GM18499 (cell line): ENCODE data around the gene ID3.
"Not testable (repeated sequence)": the region's sequence is repeated elsewhere in the genome, so short reads cannot be mapped to it uniquely, and the experiment has no call there.

Source experiments
- ATAC-seq: cut with Tn5 transposase; IDR thresholded peaks from one replicate; pipeline ENCODE4 v1.9.1; 2021; ENCODE audit warnings: moderate number of reproducible peaks; ENCODE audit not compliant: insufficient read depth, unreplicated experiment

The ID3 gene

DNA sequence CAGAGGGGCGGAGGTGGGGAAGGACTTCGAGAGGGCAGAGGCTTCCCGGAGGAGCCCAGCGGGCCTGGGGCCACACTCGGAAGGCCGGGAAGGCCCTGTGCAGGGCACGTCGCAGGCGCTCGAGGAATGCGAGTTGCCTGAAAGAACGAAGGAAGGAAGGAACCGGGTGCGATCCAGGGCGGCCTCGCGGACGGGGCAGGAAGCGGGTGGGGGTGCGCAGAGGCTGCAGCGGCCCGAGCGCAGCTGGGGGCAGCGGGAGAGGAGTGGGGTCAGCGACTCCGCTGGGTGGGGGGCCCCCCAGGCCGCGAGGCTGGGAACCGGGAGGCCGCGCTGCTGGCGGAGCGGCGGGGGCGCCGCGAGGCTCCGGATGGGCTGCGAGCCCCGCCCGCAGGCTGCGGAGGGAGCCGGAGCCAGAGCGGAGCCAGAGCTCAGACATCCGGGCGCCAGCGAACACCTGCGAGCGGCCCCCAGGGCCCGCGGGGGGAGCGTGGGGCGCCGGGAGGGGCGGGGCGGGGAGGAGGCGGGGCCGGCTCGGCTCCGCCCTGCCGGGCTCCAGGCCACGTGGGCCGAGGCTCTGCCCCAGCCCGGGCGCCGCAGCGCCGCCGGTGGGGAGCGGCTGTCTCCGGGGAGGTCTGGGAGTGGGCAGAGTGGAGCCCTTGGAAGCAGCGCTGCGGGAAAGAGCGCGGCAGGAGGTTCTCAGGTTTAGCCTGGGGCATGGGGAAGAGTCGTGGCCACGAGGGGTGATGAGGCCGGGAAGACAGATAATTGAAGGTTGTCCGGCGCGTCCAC lies 4.6 kb downstream of the ID3 start:
- peak; percentile 24 for ATAC-seq

DNA sequence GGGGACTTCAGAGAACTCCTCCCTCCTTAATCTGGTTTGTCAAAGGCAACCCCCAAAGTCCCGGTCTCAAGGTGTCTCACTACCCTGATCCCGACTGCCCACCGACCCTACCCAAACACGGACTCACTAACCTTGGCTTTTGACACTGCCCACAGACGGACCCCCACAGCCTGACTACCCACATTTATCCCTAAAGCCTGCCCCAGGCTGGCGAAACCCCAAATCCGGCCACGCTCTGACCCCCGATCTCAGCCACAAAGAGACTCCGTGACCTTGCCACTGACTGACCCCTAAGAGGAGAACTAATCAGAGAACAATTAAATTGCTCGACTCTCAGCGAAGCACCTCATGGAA lies 5.2 kb downstream of the ID3 start:
- no peak for ATAC-seq

DNA sequence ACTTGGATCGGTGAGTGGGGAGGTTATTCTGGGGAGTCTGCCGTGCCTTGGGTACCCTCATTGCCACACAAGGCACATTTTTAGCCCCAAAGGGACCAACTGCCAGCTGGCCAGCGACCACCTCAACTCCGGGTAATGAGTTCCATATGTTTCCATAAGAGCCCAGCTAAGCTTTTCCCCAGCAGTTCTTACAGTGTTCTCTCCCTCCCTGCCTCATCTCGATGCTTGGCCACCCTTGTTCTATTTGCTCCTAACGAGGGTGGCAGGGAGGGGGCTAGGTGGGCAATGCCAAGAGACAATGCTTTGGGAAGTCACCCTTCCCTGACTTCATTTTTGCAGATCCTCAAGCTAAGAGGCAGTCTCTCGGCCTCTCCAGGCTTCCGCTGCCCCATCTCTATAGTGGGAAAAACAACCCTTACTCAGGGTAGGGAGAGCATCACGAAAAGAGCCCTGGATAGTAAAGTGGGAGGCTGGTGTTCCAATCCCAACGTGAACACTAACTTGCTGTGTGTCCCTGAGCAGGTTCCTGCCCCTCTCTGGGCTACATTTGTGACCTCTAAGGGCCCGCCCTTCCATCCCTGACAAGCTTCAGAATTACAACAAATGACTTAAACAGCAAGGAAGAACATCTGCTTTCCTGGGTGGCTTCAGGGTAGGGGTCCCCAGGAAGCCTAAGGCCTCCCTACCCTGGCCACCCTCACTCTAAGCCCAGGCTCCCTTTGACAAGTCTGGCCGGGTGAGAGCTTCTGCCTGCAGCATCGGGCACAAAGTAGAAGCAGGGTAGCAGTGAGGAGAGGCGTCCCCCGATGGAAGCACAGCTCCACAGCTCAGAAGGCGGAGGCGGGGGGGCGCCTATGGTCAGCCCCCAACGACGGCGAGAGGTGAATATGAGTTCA lies 5.8 kb downstream of the ID3 start:
- ATAC-seq, result no peak

DNA sequence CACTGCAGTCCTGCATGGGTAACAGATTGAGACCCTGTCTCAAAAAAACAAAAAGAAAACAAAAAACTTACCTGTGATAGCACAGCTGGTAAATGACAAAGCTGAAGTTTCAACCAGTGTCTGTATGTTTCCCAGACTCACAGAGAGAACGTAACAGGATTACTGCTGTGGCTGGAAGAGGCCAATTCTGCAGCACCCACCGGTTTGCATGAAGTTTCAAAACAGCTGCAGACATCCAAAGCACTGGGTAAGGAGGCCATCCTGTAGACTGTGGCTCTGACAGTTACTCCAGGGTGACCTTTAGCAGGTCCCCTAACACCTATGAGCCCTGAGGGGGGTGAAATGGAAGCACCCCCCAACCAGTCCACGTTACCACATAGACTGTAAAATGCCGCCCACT lies 7.5 kb downstream of the ID3 start:
- no peak for ATAC-seq

DNA sequence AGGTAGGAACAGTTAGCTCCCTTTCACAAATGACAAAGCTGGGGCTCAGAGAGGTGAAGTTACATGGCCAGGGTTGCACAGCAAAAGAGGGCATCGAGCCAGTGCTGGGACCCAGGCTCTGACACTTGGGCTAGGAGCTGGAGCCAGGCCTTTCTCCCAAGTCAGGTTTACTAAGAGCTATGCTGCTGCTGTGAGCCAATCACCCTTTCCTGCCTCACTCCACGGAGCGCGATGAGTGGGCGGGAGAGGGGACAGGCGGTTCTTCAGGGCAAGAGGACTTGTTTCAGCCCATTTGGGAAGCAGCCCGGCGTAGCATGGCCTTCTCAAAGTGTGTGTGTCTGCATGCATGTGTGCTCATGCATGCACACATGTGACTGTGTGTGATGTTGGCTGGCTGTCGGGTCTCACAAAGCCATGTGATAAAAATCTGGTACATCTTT lies 10.6 kb downstream of the ID3 start:
- ATAC-seq, result no peak

DNA sequence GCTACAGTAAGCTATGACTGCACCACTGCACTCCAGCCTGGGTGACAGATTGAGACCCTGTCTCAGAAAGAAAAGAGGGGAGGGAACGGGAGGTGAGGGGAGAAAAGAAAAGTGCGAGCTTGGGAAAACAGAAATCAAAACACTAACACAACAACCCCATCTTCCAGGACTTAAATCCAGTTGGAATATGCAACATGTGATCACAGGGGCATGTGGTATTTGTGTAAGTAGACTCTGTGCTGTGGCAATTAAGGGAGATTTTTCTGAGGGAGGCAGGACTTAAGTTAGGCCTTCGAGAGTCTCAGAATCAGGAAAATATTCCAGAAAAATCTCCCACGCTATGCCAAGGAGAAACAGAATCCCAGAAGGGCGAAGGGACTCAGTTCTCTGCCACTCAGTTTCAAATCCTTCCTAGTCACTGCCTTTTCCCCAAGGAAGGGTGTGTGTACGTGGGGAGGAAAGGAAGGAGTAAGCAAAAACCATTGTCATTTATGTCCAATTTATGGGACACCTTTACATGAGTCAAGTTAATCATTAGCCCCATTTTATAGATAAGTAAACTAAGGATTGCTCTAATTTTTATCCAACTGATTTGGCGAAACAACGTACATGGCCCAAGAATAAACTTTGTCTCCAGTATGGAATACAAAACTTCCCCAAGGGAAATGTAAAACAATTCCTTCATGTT lies 12.3 kb downstream of the ID3 start:
- no peak for ATAC-seq

DNA sequence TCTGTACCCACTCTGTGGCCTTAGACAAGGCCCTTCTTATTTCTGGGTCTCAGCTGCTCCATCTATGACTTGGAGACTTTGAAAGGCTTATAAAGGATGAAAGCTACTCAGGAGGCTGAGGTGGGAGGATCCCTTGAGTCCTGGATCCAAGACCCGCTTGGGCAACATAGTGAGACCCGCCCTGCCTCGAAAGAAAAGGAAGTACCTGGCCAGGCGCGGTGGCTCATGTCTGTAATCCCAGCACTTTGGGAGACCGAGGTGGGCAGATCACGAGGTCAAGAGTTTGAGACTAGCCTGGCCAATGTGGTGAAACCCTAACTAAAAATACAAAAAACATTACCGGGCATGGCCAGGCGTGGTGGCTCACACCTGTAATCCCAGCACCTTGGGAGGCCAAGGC lies 13.4 kb downstream of the ID3 start:
- ATAC-seq, result no peak

DNA sequence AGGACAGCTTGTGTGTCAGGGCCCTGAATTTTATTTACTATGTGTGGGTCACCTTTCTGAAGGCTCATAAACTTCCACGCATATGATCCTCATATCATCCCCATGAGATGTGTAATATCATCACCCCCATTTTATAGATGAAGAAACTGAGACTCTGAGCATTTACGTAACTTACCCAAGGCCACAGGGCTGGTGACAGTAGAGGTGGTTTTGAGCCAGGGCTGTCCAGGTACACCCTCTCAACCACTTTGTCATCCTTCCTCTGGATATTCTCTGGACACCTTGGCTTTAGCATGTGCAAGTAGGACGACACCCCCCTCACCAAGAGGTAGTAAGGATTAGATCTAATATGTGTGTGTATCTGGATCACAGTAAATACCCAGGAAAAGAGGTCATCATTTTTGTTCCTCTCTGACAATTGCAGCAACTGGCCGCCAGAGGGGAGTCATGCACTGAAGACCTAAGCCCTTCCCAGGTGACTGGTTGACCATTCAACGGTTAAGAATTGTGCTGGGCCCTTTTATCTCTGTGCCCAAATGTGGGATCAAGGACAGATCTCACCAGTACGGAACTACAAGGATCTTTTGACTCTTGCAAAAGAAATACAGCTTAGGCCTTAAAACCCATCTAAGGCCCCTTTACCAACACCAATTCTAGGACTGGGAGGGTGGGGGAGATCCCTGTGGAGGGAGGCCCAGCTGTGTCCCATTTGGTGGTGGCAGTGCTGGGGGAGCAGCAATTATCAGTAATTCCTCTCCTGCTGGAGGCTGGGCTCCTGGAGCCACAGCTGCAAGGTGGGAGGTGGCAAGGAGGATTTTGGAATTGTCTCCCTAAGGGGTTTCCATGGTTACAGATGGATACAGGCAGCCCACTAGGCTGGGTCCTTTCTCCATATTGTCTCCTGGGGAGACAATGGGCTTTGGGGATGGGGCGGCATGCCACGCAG lies 14.6 kb downstream of the ID3 start:
- ATAC-seq, result no peak

DNA sequence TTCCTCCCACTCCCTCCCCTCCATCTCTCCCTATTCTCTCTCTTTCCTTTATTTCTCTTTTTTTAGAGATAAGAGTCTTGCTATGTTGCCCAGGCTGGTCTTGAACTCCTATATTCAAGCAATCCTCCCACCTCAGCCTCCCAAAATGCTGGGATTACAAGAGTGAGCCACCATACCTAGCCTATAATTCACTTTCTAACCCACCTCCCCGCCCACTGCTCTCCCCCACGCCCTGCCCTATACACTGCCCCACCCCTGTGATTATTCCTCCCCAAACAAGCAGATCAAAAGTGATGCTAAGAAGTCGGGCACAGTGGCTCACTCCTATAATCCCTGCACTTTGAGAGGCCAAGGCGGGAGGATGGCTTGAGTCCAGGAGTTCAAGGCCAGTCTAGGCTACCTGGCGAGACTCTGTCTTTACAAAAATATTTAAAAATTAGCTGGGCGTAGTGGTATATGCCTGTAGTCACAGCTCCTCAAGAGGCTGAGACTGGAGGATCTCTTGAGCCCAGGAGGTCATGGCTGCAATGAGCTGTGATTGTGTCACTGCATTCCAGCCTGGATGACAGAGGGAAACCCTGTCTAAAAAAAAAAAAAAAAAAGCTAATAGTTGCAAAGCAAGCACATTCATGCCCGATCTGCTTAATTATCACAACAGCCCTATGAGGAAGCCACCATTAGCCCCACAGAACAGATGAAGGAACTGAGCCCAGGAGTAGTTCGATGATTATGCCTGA lies 15.4 kb downstream of the ID3 start:
- ATAC-seq, result no peak

DNA sequence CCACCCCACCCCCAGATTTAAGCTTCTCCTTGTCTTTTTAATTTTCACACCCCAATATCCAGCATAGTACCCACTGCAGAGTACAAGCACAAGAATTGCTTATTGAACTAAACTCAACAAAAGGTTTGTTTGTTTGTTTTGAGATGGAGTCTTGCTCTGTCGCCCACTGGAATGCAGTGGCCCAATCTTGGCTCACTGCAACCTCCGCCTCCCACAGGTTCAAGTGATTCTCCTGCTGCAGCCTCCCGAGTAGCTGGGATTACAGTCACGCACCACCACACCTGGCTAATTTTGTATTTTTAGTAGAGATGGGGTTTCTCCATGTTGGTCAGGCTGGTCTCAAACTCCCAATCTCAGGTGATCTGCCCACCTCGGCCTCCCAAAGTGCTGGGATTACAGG lies 16.4 kb downstream of the ID3 start:
- ATAC-seq, result not testable (repeated sequence)

DNA sequence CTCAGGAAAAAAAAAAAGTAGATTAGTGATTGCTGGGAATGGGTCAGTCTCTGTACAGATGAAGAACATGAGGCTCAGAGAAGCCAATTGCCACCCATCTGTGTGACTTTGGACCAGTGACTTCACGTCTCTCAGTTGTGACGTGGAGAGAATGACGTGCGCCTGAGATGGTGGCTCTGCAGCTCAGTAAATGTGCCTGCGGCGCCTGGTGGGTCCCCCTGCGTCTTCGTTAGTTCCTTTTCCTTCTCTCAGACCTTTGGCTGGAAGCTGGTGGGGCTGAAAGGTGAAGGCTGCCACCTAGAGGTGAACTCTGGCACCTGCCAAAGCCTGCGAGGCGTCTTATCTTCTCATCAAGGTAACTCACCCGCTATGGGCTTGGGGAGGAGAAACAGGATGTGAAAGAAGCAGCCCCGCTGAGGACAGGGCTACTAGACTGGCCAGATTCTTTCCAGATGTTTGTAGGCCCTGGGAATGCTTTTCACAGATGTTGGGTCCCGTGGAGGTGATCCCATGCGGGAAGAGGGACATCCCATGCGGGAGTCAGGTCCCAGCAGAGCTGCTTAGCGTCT lies 19.5 kb downstream of the ID3 start:
- no peak for ATAC-seq

DNA sequence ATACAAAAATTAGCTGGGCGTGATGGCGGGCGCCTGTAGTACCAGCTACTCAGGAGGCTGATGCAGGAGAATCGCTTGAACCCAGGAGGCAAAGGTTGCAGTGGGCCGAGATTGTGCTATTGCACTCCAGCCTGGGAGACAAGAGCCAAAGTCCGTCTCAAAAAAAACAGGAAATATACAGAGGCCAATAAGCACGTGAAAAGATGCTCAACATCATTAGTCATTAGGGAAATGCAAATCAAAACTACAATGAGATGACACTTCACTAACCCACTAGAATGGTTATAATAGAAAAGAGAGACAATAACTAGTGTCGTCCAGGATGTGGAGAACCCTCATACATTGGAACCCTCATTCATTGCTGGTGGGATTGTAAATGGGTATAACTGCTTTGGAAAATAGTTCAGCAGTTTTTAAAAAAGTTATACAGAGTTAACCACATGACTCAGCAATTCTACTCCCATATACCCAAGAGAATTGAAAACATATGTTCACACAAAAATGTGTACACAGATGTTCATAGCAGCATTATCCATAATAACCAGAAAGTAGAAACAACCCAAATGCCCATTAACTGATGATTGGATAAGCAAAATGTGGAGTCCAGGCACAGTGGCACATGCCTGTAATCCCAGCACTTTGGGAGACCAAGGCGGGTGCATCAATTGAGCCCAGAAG lies 21.9 kb downstream of the ID3 start:
- ATAC-seq, result no peak

DNA sequence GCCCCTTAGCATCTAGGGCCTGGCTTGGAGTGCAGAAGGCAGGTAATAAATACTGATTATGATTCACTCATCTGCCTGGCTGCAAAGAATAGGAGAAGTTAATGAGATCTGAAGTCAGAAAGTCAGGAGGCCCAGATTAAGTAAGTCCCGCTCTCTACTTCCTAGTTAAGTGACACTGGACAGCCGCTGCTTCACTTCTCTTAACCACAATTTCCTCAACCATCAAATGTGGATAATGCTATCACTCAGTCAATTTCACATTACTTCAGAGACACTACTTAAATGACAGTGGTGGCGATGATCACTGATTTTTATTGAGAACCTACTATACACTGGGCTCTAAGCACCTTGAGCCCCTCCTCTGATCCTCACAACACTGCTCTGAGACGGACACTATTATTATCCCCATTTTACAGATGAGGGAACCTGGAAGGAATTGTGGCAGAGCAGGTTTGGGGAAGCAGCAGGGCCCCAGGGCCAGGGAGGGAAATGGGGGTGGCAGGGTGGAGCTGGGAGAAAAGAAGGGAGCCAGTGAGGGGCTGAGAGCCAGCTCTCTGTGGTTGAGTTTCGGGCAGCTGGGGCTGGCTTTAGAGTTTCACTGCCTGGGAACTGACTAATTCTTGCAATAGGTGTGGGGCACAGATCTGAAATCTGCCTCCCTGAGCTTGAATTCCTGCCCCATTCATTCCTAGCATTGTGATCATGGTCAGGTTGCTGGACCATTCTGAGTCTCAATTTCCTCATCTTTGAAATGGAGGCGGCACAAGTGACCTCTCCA lies 25.9 kb downstream of the ID3 start:
- ATAC-seq, result no peak

DNA sequence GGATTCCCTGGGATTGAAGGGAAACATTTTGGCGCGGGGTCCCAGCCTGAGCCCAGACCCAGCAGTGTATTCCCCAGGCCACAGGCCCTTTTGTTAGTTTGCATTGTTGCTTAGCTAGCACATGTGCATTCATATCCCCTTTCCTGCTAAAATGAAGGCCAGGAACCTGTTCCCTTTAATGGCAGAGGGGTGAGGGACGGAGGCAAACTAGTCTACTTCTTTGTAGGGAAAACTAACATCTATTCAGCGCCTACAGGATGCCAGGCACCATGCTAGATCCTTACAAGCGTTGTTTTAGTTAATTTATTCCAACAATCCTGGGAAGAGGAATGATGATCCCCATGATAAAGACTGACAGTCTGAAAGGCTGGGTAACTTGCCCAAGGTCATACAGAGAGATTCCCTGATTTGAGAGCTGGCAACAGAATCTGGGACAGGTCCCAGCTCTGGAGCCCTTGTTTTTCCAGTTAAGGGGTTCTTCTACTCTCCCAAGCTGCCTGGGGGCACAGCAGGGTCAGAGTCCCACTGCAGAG lies 27.7 kb downstream of the ID3 start:
- ATAC-seq, result no peak

DNA sequence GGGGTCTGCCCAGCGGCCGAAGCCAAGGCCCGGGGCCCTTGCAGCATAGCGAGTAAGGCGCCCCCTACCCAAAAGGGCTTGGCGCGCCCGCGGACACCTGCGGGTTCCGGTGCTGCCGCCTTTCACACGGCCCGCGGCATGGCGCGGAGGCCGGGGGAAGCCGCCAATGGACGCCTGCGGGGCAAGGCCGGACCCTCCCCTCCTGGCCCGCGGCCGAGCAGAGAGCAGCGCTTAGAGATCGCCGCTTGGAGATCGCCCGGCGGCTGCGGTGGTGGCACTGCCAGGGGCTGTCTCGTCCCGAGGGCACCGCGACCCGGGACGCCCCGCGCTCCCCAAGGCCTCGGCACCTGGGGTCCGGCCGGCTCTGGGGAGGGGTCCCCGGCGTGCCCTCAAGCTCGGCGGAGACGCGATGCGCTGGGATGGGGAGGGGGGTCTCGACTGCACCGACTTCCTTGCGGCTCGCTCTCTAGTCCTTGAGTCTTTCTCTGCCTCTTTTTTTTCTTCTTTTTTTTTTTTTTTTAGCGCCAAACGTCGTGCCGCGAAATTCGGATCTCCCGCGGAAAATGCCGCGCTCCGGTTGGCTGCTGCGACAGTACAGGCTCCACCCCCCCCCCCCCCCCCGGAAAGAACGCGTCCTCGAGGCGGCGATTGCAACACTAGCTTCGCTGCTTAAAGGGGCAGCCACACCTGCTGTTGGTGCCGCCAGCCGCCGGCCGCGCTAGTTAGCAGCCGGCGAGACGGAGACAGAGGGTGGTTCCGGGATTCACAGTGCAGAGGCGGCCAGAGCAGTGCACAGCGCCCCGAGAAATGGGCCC lies 28.3 kb downstream of the ID3 start, which contains the start of gene E2F2:
Gene E2F2, minus strand, starts transcription at position 487 of the 815 bp plus-strand sequence. Its CDS starts 440 bp downstream, at position 47.
- ATAC-seq, result no peak

DNA sequence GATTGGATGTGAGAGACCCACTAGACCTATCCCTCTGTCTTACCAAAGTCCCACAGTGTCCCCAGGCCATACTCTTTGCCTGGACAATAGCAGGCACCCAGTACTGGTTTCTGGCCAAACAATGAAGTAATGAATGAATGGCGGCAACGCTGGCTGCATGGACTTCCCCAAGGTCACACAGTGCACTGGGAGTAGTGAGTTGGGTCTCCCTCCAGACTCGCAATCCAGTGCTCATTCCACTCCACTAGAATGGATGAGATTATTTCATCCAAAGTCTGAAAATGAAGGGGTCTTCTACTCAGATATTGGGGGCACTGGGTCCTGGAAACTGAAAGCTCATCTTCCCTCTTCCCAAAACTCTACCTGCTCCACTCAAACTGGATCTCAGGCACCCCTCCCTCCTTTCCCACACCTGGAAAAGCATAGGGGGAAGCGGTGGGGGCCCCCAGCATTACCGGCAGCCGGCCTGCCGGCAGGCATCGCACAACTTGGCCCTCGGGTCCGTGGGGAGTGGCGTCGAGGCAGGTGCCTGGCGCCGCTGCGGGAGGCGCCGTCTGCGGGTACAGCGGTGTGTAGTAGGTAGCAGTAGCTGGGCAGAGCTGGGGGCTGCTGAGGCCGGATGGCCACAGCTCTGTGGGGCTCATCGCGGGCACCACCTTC lies 29.1 kb downstream of the ID3 start:
- no peak for ATAC-seq
